ENCODE results near the gene C14orf180. TPM values are rescaled to one million over a fixed set of nuclear protein-coding genes. Genes with fewer than 3 reads are reported as not detected.

The C14orf180 gene
- total RNA-seq, 1 experiment from 2014 or later = not detected

GRCh38 chr14:104592785-104593184, 13.2 kb downstream of the C14orf180 start:
- no peak overlapping the region for H3K27ac Mint-ChIP-seq (ENCODE audit: low read depth, unreplicated experiment)
- DNase-seq (ENCODE audit: unreplicated experiment) = no peak
- intact Hi-C loops (cut with micrococcal nuclease) = no loop called here
- CTCF ChIA-PET = no interaction called here
- peaks cover 26% of the 10 kb centered on the region for H3K27me3 Mint-ChIP-seq (ENCODE audit: insufficient read depth, unreplicated experiment)
- no peak for TF ChIP-seq CTCF (IDR thresholded peaks at IDR 0.05; ENCODE audit: unreplicated experiment)
- no peaks in the 10 kb centered on the region for H3K36me3 Mint-ChIP-seq (ENCODE audit: insufficient read depth, unreplicated experiment)
- no TSS peak for BruUV-seq (replicated peaks)
- H3K9me3 Mint-ChIP-seq (ENCODE audit: unreplicated experiment) = no peaks in the 10 kb centered on the region
- peaks cover 5% of the 10 kb centered on the region for H3K4me1 Mint-ChIP-seq (ENCODE audit: insufficient read depth, unreplicated experiment)
- POLR2A ChIA-PET = no interaction called here
- no peak overlapping the region for H3K4me3 Mint-ChIP-seq (ENCODE audit: unreplicated experiment)

GRCh38 chr14:104593241-104593701, 13.7 kb downstream of the C14orf180 start:
- ChIA-PET POLR2A (no interaction called here), CTCF (no interaction called here)
- Mint-ChIP-seq H3K36me3 (ENCODE audit: insufficient read depth, unreplicated experiment) (no peaks in the 10 kb centered on the region), H3K4me3 (ENCODE audit: unreplicated experiment) (no peak overlapping the region), H3K27ac (ENCODE audit: low read depth, unreplicated experiment) (no peak overlapping the region), H3K9me3 (ENCODE audit: unreplicated experiment) (no peaks in the 10 kb centered on the region), H3K27me3 (ENCODE audit: insufficient read depth, unreplicated experiment) (peaks cover 26% of the 10 kb centered on the region), H3K4me1 (ENCODE audit: insufficient read depth, unreplicated experiment) (peaks cover 5% of the 10 kb centered on the region)
- no TSS peak for BruUV-seq (replicated peaks)
- no peak for TF ChIP-seq CTCF (IDR thresholded peaks at IDR 0.05; ENCODE audit: unreplicated experiment)
- intact Hi-C loops (cut with micrococcal nuclease) = no loop called here
- no peak for DNase-seq (ENCODE audit: unreplicated experiment)

- H3K36me3 Mint-ChIP-seq (ENCODE audit: insufficient read depth, unreplicated experiment) = no peaks in the 10 kb centered on the region
- ChIA-PET CTCF (interaction anchor here (0.7 kb wide), 1 partner anchor 175 kb away, joined by 3 read pairs; no protein-coding TSS in a partner anchor), POLR2A (no interaction called here)
- peaks cover 26% of the 10 kb centered on the region for H3K27me3 Mint-ChIP-seq (ENCODE audit: insufficient read depth, unreplicated experiment)
- no peak for TF ChIP-seq CTCF (IDR thresholded peaks at IDR 0.05; ENCODE audit: unreplicated experiment)
- intact Hi-C loops (cut with micrococcal nuclease) = no loop called here
- H3K4me1 Mint-ChIP-seq (ENCODE audit: insufficient read depth, unreplicated experiment) = peaks cover 5% of the 10 kb centered on the region
- DNase-seq (ENCODE audit: unreplicated experiment) = no peak
- no peak overlapping the region for H3K27ac Mint-ChIP-seq (ENCODE audit: low read depth, unreplicated experiment)
- no TSS peak for BruUV-seq (replicated peaks)
- H3K4me3 Mint-ChIP-seq (ENCODE audit: unreplicated experiment) = no peak overlapping the region
- no peaks in the 10 kb centered on the region for H3K9me3 Mint-ChIP-seq (ENCODE audit: unreplicated experiment)
Observed at GRCh38 chr14:104593710-104594136, 14.2 kb downstream of the C14orf180 start.

- peaks cover 33% of the 10 kb centered on the region for H3K27me3 Mint-ChIP-seq (ENCODE audit: insufficient read depth, unreplicated experiment)
Observed at GRCh38 chr14:104594310-104595046, 14.9 kb downstream of the C14orf180 start.

More at GRCh38 chr14:104594310-104595046, 14.9 kb downstream of the C14orf180 start:
- ChIA-PET POLR2A (no interaction called here), CTCF (interaction anchor here (0.6 to 0.7 kb wide), 3 partner anchors 176 to 460 kb away, joined by 3 read pairs; no protein-coding TSS in a partner anchor)
- DNase-seq (ENCODE audit: unreplicated experiment) = no peak
- Mint-ChIP-seq H3K4me1 (ENCODE audit: insufficient read depth, unreplicated experiment) (peaks cover 5% of the 10 kb centered on the region), H3K4me3 (ENCODE audit: unreplicated experiment) (no peak overlapping the region), H3K36me3 (ENCODE audit: insufficient read depth, unreplicated experiment) (no peaks in the 10 kb centered on the region), H3K27ac (ENCODE audit: low read depth, unreplicated experiment) (no peak overlapping the region), H3K9me3 (ENCODE audit: unreplicated experiment) (no peaks in the 10 kb centered on the region)
- intact Hi-C loops (cut with micrococcal nuclease) = no loop called here
- BruUV-seq (replicated peaks) = no TSS peak
- no peak for TF ChIP-seq CTCF (IDR thresholded peaks at IDR 0.05; ENCODE audit: unreplicated experiment)

Data from MCF 10A (cell line).